Thyroid gland (tissue), 4 donors: Measurements from ENCODE around the gene CACNG4.

Experiments
- POLR2A ChIP-seq, 2 donors: fragments of 450-650 bp; IDR thresholded peaks; one replicate each; pipeline ENCODE4 v1.6.1; 2017; ENCODE audit warnings: antibody characterized with exemption in 2 of 2, mild to moderate bottlenecking in 2 of 2, moderate library complexity in 1 of 2
- TF ChIP-seq, protein P1 (sequence below), 6 experiments: fragments of 200-600 bp in 3 of 6; fragments of 450-650 bp in 3 of 6; sonication (generic) in 3 of 6; IDR thresholded peaks; one replicate each; pipeline ENCODE4 v1.5.1; 2016 to 2019; ENCODE audit warnings: antibody characterized with exemption in 6 of 6, mild to moderate bottlenecking in 2 of 6, inconsistent platforms in 1 of 6, moderate library complexity in 1 of 6

DNA sequence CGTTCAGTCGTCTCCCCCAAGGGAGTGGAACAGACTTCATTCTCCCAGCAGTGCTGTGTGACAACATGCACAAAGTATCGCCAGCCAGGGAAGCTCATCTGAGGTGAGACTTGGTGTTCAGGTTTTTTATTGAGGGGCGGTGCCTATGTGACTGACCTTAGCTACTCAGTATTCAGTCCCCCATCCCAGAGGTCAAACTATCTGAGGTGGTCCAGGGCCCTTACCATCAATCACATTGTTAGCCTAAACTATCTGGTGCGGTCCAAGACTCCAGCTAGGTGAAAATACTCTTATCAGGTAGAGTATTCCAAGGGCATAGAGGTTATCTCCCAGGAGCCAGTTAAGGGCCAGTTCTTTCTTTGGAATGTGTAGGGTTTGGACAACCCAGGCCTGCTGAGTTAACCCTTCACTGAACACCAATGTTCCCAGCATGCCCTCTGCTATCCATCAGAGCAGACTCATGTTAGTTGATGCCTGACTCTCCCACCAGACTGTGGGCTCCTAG lies 74.4 kb downstream of the CACNG4 start:
- TF ChIP-seq, protein P1, sequence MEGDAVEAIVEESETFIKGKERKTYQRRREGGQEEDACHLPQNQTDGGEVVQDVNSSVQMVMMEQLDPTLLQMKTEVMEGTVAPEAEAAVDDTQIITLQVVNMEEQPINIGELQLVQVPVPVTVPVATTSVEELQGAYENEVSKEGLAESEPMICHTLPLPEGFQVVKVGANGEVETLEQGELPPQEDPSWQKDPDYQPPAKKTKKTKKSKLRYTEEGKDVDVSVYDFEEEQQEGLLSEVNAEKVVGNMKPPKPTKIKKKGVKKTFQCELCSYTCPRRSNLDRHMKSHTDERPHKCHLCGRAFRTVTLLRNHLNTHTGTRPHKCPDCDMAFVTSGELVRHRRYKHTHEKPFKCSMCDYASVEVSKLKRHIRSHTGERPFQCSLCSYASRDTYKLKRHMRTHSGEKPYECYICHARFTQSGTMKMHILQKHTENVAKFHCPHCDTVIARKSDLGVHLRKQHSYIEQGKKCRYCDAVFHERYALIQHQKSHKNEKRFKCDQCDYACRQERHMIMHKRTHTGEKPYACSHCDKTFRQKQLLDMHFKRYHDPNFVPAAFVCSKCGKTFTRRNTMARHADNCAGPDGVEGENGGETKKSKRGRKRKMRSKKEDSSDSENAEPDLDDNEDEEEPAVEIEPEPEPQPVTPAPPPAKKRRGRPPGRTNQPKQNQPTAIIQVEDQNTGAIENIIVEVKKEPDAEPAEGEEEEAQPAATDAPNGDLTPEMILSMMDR (IDR thresholded peaks at IDR 0.05) = no peak
- TF ChIP-seq POLR2A (IDR thresholded peaks at IDR 0.05) = no peak
